ENCODE results near the gene VILL.

Gene VILL

DNA sequence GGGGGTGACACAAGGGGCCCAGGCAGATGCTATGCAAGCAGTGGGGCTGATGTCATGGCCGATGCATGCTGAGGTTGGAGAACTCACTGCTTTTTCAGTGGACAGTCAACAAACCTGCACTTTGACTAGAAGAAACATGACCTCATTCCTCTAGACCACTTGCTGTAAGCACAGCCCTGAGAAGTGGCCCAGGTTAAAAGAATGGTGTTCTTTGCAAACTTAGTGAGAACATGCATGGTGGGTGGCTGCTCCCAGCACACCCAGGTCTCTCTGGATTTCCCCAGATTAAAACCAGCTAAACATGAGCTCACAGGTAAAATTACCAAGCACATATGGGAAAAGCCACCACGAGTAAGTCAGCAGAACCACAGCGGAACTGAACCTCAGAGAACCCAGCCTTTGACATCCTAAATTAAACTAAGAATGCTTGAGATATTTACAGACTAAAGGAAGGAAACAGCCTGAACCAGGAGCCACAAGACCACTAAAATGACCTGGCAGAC lies 64.0 kb downstream of the VILL start:
- H3K36me3 ChIP-seq (ENCODE audit: insufficient read depth, low read length) = no peaks in the 10 kb centered on the region
- no peak overlapping the region for H3K27ac ChIP-seq
- no peak overlapping the region for H3K9ac ChIP-seq (ENCODE audit: insufficient read length)
- TF ChIP-seq FOXP2 (optimal IDR thresholded peaks at IDR 0.05; ENCODE audit: control extremely low read depth, extremely low read length, insufficient read depth) (no peak), EZH2 (IDR thresholded peaks at IDR 0.05) (no peak), POLR2AphosphoS5 (IDR thresholded peaks at IDR 0.05; ENCODE audit: borderline replicate concordance, low read depth, low read length) (no peak)
- H3K9me3 ChIP-seq (ENCODE audit: low read depth, low read length) = no peaks in the 10 kb centered on the region
- DNase-seq (ENCODE audit: low read depth, low spot score) = no peak
- H3K4me3 ChIP-seq = no peak overlapping the region

Measured in SK-N-MC (cell line).